HG03025 (cell line): ENCODE results near the gene BOC.

ENCODE experiments used
- ATAC-seq: cut with Tn5 transposase; IDR thresholded peaks from one replicate; pipeline ENCODE4 v1.9.1; 2021; ENCODE audit warnings: mild to moderate bottlenecking, moderate library complexity; ENCODE audit not compliant: unreplicated experiment, low FRiP score

Gene BOC

DNA sequence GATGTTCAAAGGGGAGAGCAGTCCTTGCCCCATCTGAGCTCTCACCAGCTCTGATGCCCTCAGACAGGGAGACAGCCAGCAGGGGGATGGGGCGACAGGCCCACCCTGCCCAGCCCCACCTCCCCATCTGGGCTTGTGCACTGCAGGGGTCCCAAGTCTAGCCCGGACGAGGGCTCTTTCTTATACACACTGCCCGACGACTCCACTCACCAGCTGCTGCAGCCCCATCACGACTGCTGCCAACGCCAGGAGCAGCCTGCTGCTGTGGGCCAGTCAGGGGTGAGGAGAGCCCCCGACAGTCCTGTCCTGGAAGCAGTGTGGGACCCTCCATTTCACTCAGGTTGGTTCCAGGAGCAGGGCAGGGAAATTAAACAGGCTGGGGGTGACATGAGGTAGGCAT lies 73.9 kb downstream of the BOC start:
- no peak for ATAC-seq

DNA sequence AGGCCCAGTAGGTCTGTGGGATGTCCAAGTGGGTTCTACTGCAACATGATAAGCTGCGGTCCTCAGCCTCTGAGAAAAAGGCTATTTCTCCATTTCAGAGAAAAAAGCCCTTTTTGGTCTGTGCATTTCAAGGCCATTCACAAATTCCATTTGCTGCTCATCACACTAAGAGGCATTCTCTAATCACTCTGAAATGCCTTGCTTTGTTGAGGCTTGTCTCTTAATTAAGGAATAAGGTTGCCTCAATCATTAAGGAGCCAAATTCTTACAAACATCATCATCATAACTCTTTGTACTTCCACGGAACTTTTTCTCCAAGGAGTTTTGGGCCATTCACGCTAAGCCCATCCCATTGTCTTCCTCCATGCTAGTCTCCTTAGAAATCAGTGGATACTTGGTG lies 74.4 kb downstream of the BOC start:
- ATAC-seq, result no peak

DNA sequence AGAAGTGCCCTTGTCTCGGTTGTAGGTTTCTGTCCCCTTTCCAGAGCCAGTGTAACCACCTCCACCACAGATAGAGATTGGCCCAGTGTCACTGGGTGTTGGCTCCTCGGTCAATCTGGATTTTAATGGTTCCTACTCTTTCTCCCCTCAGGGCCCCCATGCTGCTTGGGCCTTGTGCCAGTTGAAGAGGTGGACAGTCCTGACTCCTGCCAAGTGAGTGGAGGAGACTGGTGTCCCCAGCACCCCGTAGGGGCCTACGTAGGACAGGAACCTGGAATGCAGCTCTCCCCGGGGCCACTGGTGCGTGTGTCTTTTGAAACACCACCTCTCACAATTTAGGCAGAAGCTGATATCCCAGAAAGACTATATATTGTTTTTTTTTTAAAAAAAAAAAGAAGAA lies 75.2 kb downstream of the BOC start:
- ATAC-seq, result no peak

DNA sequence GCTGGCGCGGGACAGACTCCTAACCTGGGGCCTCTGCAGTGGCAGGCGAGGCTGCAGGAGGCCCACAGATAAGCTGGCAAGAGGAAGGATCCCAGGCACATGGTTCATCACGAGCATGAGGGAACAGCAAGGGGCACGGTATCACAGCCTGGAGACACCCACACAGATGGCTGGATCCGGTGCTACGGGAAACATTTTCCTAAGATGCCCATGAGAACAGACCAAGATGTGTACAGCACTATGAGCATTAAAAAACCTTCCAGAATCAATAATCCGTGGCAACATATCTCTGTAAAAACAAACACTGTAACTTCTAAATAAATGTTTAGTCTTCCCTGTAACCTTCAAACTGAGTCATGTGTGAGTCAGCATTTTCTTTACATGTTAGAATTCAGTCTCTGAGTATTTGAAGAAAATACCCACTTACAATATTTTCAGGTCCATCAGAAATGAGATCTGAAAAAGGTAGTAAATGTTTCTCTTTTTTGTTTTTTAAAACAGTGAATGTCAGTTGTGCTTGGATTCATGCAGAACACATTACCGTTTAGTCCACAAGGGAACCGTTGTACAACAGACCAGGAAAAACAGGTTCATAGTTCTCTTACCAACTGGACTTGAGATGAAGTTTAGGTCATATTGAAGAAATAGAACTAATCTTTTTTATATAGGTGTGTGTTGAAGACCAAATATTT lies 75.9 kb downstream of the BOC start:
- no peak for ATAC-seq

DNA sequence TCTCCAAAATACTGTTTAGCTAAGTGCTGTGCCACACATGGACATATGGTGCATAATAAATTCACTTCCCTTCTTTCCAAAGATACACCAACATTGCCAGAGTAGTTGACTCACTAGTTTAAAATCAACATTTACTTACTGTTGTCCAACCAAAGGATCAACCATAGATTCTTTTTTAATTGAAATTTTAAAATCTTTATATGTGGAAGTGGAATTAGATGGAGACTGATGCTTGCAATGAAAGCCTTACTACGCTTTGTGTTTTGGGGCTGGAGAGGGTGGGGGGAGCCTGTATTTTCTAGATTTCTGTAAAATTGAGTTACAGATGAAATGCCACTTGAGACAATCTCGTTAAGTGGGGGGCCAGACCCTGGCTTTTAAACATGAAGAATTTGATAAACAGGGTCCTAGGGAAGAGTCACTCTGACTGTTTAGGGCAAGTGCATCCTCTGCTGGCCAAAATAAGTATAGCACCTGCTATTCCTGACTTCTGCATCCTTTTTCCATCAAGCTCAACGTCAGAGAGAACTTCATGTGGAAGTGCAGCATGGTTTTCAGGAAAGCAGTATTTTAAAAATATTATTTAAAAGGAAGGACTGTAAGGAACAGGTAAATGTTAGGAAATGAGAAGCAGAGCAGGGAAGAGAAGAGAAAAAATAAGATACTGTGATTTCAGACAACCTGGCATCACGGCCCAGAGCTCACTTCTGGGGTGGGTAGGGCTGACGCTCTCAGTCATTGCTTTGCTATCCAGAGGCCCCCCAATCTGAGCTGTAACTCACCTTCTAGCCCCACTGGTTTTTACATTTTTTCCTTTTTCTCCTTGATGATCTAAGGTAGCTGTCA lies 76.7 kb downstream of the BOC start:
- ATAC-seq, result no peak

DNA sequence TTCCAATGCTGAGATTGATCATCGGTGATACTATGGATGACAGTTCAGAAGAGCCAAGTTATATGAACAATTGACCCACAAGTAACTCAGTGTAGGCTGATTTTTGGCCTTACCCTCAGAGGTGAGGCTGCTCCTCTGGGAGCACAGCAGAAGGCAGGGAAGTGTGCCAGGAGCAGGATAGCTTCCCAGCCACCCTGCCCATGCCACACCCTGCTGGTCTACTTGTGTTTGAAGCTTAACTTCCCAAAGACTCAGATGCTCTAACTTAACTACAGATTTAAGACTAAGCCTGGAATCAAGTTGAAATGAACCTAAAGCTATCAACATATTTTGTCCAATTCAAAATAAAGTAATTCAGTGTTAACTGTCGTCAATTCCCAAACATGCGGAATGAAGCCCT lies 77.5 kb downstream of the BOC start:
- ATAC-seq, result no peak

DNA sequence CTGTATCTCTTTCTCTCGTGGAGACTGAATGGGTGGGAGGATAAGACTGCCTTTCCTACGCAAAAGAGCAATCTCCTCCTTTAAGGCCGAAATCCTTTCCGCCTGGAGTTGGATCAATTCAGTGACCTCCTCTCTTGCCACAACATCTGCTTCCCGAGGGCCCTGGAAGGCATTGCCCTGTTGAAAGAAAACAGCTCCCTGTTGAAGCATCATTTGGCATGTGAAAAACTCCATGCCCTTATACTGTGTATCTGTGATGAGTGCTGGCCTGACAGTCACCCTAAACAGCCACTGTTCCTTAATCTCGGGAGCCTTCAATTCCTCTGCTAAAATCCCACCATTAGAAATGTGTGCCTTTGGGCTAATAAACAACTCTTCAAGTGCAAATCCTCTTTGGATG lies 80.2 kb downstream of the BOC start:
- no peak for ATAC-seq

DNA sequence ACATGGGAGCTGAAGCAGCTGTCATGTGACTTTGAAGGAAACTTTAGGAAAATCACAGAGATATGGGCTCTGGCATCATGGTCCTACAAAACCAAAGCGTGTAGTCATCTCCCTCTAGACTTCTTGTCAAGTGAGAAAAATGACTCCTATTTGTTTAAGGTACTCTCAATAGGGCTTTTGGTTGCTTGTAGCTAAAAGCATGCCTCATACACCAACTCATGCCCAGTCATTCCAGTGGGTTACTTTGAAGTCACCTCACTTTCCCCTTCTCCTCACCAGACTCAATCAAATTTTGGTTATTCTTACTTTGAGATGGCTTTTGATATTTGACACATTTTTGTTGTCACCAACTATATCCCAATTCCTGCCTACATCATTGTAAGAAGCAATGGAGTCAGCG lies 81.6 kb downstream of the BOC start:
- ATAC-seq, result no peak

DNA sequence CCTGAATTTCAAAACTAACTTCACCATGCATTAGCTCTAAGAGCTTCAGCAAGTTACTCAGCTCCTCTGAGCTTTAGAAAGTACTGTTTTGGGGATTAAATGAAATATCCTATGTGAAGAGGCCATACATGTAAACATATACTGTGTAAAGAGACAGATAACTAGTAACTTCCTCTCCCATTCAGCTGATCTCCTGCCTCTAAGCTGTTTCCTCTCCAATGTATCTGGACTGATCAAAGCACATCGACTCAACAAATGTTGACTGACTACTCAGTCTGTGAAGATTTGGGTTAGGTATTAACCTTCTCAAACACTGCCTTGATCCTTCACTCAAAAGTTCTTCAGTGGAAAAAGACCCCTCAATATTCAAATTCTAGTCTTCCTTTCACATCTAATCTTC lies 82.0 kb downstream of the BOC start:
- no peak for ATAC-seq

DNA sequence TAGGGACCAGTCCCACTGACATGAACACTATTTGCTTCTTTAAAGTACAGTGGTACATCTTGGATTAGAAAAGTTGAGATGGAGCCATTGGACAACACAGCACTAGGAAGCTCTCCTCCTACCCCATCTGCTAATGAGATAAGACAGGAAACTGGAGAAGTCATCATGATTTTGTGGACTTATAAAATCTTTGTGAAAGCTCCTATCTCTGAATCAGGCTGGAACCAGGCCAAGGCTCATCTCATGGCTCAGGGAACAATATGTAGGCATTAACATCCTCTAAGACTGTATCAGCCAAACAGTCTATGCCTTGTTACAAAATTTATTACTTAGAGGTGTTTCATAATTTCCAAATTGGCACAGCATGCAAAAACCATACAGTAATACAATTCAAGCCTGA lies 84.1 kb downstream of the BOC start:
- ATAC-seq, result no peak

DNA sequence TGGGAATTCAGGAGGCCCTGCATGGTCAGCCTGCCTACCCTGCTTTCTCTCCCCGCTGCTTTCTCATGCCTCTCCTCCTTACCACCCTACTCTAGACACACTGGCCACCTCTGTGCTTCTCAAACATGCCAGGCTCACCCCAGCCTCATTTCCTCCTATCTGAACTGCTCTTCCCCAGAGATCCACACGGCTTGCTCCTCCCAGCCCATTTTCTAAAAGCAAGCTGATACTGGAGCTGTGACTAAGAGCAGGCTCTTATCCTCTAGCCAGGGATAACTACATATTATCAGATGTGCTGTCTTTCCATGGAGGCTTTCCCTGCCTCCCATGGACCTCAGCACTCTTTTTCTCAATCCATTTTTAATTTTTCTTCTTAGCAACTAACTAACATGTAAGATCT lies 85.9 kb downstream of the BOC start:
- no peak for ATAC-seq

DNA sequence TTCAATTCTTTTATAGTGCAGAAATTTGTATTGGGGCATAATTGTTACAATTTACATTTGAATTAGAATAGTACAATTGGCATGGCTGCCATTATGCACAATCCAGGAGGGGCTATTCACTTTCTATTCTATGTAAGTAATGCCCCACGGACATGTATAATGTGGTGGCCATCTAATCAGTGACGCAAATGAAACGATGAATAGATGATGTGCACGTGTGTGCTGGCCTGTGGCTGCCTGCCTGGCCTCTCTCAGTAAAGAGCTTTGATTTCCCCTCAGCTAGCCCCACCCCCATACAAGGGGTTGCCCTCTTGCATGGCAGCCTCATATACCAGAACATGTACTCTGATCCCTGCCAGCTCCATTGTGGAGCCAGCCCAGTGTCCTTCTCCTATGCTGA lies 86.5 kb downstream of the BOC start:
- ATAC-seq, result no peak

DNA sequence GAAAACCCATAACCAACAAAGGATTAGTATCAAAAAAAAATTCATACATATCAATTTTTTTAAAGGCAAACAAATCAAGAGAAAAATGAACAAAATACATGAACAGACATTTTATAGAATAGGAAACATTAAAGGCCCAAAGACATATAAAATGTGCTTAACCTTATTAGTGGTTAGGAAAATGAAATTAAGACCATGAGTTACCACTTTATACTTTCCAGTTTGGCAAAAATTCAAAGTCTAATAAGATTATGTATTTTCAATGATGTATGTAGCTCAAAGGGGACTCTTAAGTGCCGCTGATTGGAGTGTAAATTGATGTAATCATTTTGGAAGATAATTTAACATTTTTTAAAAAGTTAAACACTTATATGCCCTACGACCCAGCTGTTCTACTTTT lies 89.2 kb downstream of the BOC start:
- no peak for ATAC-seq

DNA sequence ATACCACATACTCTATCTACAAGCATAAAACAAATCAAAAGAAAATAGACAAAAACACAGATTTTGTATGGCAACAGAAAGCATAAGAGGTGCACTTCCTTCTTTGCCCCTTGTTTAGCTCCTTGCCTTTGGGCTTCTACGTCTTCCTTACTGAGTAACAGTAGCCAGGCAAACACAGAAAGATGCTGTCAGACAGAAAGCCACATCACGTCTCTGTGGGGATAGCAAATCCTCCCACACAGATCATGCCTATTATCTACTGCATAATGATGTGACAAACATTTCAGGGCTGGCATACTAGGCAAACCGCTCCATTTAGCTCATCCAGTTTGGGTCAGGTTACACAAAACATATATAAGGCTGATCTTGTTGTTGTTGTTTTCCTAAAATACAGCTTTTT lies 92.7 kb downstream of the BOC start:
- ATAC-seq, result no peak

DNA sequence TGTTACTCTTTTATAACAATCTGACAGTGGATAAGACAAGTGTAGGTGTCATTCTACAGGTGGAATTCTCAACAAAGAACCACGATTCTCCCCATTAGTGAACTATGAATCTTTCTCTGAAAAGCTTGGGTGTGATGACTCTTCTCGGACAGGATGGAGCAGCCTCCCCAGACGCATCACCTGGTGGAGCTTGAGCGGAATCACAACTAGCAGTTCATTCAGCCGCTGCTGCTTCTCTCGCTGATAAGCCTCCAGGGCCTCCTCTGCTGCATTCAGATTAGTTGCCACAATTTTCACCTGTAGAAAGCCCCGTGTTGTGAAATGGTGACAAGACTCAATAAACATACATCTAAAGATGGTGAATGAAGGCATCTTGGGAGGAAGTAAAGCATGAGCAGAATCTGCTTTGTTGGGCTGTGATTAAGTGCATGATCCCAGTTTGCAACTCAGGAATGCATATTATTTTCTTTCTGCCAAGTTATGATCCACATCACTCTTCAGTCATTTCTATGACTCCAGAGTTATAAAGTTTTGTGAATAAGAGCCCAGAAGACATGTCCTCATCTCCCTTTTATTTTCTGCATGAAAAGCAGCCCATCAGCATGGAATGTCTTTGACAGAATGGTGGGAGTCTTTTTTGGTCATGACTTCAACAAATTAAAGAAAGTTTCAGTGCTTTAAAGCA lies 93.6 kb downstream of the BOC start:
- ATAC-seq, result no peak

DNA sequence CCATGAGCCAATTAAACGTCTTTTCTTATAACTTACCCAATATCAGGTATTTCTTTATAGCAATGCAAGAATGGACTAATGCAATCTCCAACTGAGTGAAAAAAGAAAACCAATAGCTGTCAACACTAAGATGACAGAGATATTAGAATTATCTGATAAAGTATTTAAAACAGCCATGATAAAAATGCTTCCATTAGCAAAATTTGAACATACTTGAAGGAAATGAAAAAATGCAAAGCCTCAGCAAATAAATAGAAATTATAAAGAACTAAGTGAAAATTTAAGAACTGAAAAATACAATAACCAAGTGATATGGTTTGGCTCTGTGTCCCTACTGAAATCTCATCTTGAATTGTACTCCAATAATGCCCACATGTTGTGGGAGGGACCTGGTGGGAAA lies 99.6 kb downstream of the BOC start:
- no peak for ATAC-seq

DNA sequence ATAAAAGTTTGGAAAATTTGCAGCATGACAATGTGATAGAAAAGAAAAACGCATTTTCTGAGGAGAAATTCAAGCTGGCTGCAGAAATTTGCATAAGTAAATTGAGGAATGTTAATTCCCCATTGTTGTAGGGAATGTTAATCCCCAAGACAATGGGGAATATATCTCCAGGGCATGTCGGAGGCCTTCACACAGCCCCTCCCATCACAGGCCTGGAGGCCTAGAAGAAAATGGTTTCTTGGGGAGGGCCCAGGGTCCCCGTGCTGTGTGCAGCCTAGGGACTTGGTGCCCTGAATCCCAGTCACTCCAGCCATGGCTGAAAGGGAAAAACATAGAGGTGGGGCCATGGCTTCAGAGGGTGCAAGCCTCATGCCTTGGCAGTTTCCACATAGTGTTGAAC lies 101.1 kb downstream of the BOC start:
- ATAC-seq, result no peak

DNA sequence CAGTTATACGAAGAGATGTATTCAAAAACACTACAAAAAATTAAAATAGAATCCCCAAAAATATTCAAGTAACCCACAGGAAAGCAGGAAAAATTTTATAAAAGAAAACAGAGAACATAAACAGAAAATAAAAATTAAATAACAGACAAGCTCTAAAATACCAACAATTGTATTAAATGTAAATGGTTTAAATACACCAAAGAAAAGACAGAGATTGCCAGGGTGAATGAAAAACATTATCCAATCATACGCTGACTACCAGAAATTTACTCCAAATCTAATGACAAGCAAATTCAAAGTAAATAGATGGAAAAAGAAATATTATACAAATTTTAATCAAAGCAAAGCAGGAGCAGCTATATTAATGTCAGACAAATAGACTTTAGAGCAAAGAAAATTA lies 103.6 kb downstream of the BOC start:
- no peak for ATAC-seq

DNA sequence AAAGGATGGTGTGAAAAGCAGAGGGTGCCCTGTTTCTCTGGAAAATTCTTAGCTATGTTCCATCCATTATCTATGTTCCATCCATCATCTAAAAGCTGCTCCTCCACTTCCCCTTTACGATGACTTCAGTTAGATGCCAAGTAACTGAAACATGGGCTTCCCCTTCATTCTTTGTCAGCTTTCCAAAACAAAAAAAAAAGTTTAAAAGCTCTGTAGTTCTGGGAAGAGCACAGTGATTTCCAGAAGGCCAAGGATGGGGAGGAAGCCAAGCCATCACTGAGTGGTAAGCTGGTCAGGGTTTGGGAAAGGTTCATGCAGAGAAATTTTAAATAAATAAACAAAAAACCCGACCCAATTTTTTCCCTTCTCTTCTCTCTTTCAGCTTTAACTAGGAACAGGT lies 118.4 kb downstream of the BOC start:
- ATAC-seq, result no peak

DNA sequence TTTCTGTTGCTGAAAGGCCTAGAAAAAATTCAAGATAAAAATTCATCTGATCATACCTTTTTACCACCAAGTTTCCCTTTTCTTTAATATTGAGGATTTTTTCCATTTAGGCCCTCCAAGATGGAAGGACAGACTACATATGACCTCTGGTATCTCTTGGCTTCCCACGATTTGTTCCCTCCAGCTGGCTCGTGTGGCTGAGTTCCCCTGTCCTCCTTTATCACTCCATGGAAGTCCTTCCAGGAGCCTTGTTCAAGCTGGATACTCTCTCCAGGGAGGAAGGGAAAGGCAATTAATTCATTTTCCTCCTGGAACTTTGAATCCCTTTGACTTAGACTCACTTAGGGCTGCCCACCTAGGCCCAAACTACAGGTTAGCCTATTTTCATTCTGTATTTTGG lies 119.4 kb downstream of the BOC start:
- ATAC-seq, result no peak

DNA sequence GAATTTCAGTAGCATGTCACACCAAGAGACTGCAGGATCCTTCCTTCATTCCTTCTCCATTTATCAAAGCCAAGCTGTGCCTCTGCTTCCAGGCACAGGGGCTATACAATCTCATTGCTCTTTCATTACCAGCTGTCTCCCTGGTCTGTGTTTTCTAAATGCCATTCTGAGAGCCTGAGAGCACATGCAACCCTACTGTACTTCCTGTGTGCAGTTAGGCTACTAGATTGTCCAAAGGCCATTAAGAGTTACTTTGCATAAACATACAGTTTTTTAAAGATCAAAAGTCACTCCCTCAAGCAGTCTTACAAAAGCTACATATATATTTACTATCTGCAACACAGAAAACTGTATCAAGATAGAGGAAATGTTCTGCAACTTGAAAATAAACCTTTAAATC lies 119.8 kb downstream of the BOC start:
- ATAC-seq, result no peak
